IPS DF 6.9 (cell line): ENCODE measurements around the gene MCU.
"Not testable (repeated sequence)": the region's sequence is repeated elsewhere in the genome, so short reads cannot be mapped to it uniquely, and the experiment has no call there.

ENCODE experiments used
- DNase-seq: peaks from one replicate; pipeline ENCODE4 v3.0.0-alpha.2; 2013; ENCODE audit warnings: low read depth, low spot score
- H3K27ac ChIP-seq: one replicate; pipeline ENCODE4 v1.5.1; 2013; ENCODE audit warnings: low read length, control low read depth
- H3K27me3 ChIP-seq: 2 replicates; pipeline ENCODE4 v1.6.1; 2013; ENCODE audit warnings: mild to moderate bottlenecking, low read length; ENCODE audit not compliant: control insufficient read depth, insufficient read depth
- H3K36me3 ChIP-seq: 2 replicates; pipeline ENCODE4 v1.6.1; 2013; ENCODE audit warnings: low read length; ENCODE audit not compliant: control insufficient read depth, insufficient read depth
- H3K4me1 ChIP-seq: 2 replicates; pipeline ENCODE4 v1.6.1; 2013; ENCODE audit warnings: low read length; ENCODE audit not compliant: control insufficient read depth, insufficient read depth
- H3K4me3 ChIP-seq: 2 replicates; pipeline ENCODE4 v1.5.1; 2013; ENCODE audit warnings: mild to moderate bottlenecking, low read length
- H3K9me3 ChIP-seq: 2 replicates; pipeline ENCODE4 v1.6.1; 2013; ENCODE audit warnings: low read length, inconsistent platforms; ENCODE audit not compliant: control insufficient read depth, insufficient read depth
- WGBS: extraction: QIAGEN DNeasy Blood & Tissue Kit; methylation state at CpG from one replicate; pipeline ENCODE4 v1.1.7; 2013; ENCODE audit warnings: mixed read lengths, missing lambda C conversion rate; ENCODE audit not compliant: insufficient read length, insufficient coverage; 5-methylcytosine and 5-hydroxymethylcytosine counted together

The MCU gene

GRCh38 chr10:72889391-72889831 is 197.5 kb downstream of the MCU start:
- Histone ChIP-seq H3K4me1 (peaks cover 4% of the 10 kb centered on the region; the same call in 1 of the 2 replicates), H3K27ac (no peak overlapping the region), H3K27me3 (no peaks in the 10 kb centered on the region), H3K4me3 (no peak overlapping the region), H3K9me3 (no peaks in the 10 kb centered on the region), H3K36me3 (peaks cover 4% of the 10 kb centered on the region; the same call in 1 of the 2 replicates)
- DNase-seq = no peak
- WGBS = no CpG with 5 or more reads among the region's 6 CpGs

DNA sequence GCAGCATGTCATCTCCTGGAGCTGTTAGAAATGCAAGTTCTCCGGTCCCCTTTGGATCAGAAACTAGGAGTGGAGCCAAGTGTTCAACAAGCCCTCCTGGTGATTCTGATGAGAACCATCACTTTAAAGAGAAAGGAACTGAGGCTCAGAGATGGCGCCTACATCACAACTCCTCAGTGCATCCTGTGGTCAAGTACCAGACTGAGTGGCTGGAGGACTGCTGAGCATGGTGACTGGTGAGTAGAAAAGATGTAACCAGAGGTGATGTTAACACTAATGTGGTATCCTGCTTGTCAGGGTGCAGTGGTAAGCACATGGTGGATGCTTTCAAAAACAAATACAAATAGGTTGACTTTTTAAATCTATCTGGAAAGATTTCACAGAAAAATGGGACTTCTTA is 198.1 kb downstream of the MCU start:
- H3K27ac ChIP-seq = no peak overlapping the region
- no peaks in the 10 kb centered on the region for H3K9me3 ChIP-seq
- H3K36me3 ChIP-seq = peaks cover 4% of the 10 kb centered on the region; the same call in 1 of the 2 replicates
- no peak for DNase-seq
- peaks cover 4% of the 10 kb centered on the region; the same call in 1 of the 2 replicates for H3K4me1 ChIP-seq
- no peaks in the 10 kb centered on the region for H3K27me3 ChIP-seq
- no CpG with 5 or more reads among the region's 2 CpGs for WGBS
- H3K4me3 ChIP-seq = no peak overlapping the region

GRCh38 chr10:72893136-72893798 is 201.3 kb downstream of the MCU start, which contains the start of gene OIT3:
OIT3 (plus strand) TSS chr10:72893739; CDS start chr10:72893799, 60 bp downstream.
- no CpG with 5 or more reads among the region's 4 CpGs for WGBS
- no peaks in the 10 kb centered on the region for H3K4me1 ChIP-seq
- H3K27me3 ChIP-seq = no peaks in the 10 kb centered on the region
- no peak within 1 kb of the TSS for H3K4me3 ChIP-seq
- no peak within 1 kb of the TSS for H3K27ac ChIP-seq
- no peaks in the 10 kb centered on the region for H3K9me3 ChIP-seq
- H3K36me3 ChIP-seq = peaks cover 2% of the 10 kb centered on the region; the same call in 1 of the 2 replicates
- no peak for DNase-seq

GRCh38 chr10:72895236-72895850 is 203.4 kb downstream of the MCU start:
- Histone ChIP-seq H3K27me3 (no peaks in the 10 kb centered on the region), H3K9me3 (no peaks in the 10 kb centered on the region), H3K27ac (no peak overlapping the region), H3K4me3 (no peak overlapping the region), H3K36me3 (no peaks in the 10 kb centered on the region), H3K4me1 (no peaks in the 10 kb centered on the region)
- no peak for DNase-seq
- 100% methylated on average over 1 of the region's 11 CpGs for WGBS

- no peaks in the 10 kb centered on the region for H3K4me1 ChIP-seq
- DNase-seq = no peak
- WGBS = no CpG with 5 or more reads among the region's 10 CpGs
- H3K9me3 ChIP-seq = no peaks in the 10 kb centered on the region
- no peak overlapping the region for H3K27ac ChIP-seq
- no peaks in the 10 kb centered on the region for H3K36me3 ChIP-seq
- no peaks in the 10 kb centered on the region for H3K27me3 ChIP-seq
- no peak overlapping the region for H3K4me3 ChIP-seq
These were observed 206.7 kb downstream of the MCU start for GRCh38 chr10:72898616-72899015.

DNA sequence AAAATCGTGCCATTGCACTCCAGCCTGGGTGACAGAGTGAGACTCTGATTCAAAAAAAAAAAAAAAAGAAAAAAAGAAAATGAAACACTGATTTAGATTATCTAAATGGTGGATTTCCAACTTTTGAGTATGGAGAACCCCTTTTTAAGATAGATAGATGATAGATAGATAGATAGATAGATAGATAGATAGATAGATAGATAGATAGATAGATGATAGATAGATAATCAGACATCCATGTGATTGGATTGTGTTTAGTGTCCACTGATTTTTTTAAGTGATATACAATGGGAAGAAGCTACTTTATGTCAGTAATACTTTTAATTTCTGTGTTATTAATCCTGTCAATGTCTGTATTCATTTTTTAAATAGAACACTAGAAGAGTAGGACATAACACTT is 207.6 kb downstream of the MCU start:
- no CpG with 5 or more reads among the region's 1 CpG for WGBS
- no peaks in the 10 kb centered on the region for H3K4me1 ChIP-seq
- H3K9me3 ChIP-seq = no peaks in the 10 kb centered on the region
- DNase-seq = no peak
- H3K36me3 ChIP-seq = no peaks in the 10 kb centered on the region
- no peaks in the 10 kb centered on the region for H3K27me3 ChIP-seq
- no peak overlapping the region for H3K27ac ChIP-seq
- H3K4me3 ChIP-seq = no peak overlapping the region

DNA sequence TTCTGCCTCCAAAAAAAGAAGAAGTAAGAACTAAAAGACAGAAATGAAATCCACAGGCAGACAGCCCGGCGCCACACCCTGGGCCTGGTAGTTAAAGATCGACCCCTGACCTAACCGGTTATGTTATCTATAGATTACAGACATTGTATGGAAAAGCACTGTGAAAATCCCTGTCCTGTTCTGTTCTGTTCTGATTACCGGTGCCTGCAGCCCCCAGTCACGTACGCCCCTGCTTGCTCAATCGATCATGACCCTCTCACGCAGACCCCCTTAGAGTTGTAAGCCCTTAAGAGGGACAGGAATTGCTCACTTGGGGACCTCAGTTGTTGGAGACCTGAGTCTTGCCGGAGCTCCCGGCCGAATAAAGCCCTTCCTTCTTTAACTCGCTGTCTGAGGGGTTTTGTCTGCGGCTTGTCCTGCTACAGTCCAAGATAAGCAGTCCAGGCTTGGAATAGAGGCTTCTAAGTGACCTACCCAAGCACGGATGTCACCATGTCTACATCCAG is 212.1 kb downstream of the MCU start:
- H3K27ac ChIP-seq, H3K27me3 ChIP-seq, H3K9me3 ChIP-seq, H3K4me3 ChIP-seq, H3K4me1 ChIP-seq, DNase-seq, H3K36me3 ChIP-seq: not testable (repeated sequence)
- no CpG with 5 or more reads among the region's 15 CpGs for WGBS

GRCh38 chr10:72904806-72905205 is 212.9 kb downstream of the MCU start:
- WGBS = no CpG with 5 or more reads among the region's 3 CpGs
- H3K4me3 ChIP-seq = no peak overlapping the region
- no peaks in the 10 kb centered on the region; the same call in 1 of the 2 replicates for H3K36me3 ChIP-seq
- H3K27me3 ChIP-seq = no peaks in the 10 kb centered on the region
- H3K4me1 ChIP-seq = no peaks in the 10 kb centered on the region
- no peak for DNase-seq
- no peak overlapping the region for H3K27ac ChIP-seq
- no peaks in the 10 kb centered on the region for H3K9me3 ChIP-seq

GRCh38 chr10:72906446-72906845 is 214.5 kb downstream of the MCU start:
- no peaks in the 10 kb centered on the region for H3K4me1 ChIP-seq
- no peak overlapping the region for H3K27ac ChIP-seq
- no peak for DNase-seq
- H3K4me3 ChIP-seq = no peak overlapping the region
- no peaks in the 10 kb centered on the region; the same call in 1 of the 2 replicates for H3K36me3 ChIP-seq
- H3K27me3 ChIP-seq = no peaks in the 10 kb centered on the region
- H3K9me3 ChIP-seq = no peaks in the 10 kb centered on the region
- WGBS = no CpG with 5 or more reads among the region's 6 CpGs

DNA sequence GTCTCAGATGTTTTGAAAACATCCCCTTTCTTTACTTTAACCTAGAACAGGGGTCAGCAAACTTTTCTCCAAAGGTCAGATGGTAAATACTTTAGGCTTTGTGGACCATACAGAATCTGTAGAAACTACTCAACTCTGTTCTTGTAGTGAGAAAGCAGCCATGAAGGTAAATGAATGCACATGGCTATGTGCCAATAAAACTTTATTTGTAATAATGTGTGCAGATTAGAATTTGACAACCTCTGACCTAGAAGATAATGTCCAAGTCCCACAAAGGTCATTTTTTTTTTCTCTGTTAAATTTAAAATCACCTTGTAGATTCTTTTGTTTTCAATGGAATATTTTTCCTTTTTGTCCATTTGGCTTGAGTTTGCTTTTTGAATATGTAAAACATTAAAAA is 218.8 kb downstream of the MCU start:
- Histone ChIP-seq H3K4me3 (no peak overlapping the region), H3K36me3 (no peaks in the 10 kb centered on the region; the same call in 1 of the 2 replicates), H3K4me1 (no peaks in the 10 kb centered on the region), H3K9me3 (no peaks in the 10 kb centered on the region), H3K27ac (no peak overlapping the region), H3K27me3 (no peaks in the 10 kb centered on the region)
- no peak for DNase-seq
